Skeletal muscle satellite cell (primary cell): ENCODE results near the gene NTNG1.

Experiments
- H3K27me3 ChIP-seq: 2 replicates; pipeline ENCODE4 v1.7.0; 2013; ENCODE audit warnings: low read length; ENCODE audit not compliant: control insufficient read depth, insufficient read depth
- H3K36me3 ChIP-seq: 2 replicates; pipeline ENCODE4 v1.7.0; 2013; ENCODE audit warnings: mild to moderate bottlenecking, control low read depth, low read length; ENCODE audit not compliant: insufficient read depth
- H3K4me1 ChIP-seq: 2 replicates; pipeline ENCODE4 v1.7.0; 2013; ENCODE audit warnings: low read length; ENCODE audit not compliant: control insufficient read depth, insufficient read depth
- H3K4me2 ChIP-seq: 2 replicates; pipeline ENCODE4 v1.7.0; 2013; ENCODE audit warnings: mild to moderate bottlenecking, low read length
- H3K4me3 ChIP-seq: 2 replicates; pipeline ENCODE4 v1.7.0; 2013; ENCODE audit warnings: low read length
- H3K9ac ChIP-seq: 2 replicates; pipeline ENCODE4 v1.7.0; 2013; ENCODE audit warnings: mild to moderate bottlenecking, low read depth, low read length, moderate library complexity
- H3K9me3 ChIP-seq: replicated peaks from 2 replicates; pipeline ENCODE4 v1.7.0; 2013; ENCODE audit warnings: mild to moderate bottlenecking, control low read depth, low read length

Gene NTNG1

DNA sequence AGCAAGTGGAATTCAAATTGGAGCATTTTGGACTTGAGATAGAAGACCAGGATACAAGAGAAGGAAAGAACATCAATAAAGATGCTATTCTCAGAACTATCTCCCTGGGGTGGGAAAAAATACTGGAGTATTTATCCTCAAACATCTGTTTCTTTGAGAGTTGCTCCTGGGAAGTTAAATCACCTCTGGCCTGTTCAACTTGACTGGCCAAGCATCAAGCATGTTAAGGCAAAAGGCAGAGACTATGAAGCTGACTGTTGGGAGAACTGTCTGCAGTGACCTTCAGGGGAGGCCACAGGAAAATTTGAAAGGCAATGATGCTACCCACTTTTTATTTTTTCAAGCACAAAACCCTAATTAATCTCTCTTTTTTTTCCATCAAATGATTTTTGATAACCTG lies 239.0 kb downstream of the NTNG1 start:
- no peaks in the 10 kb centered on the region for H3K27me3 ChIP-seq
- H3K4me1 ChIP-seq = no peaks in the 10 kb centered on the region
- no peaks in the 10 kb centered on the region for H3K36me3 ChIP-seq
- H3K9me3 ChIP-seq = no peaks in the 10 kb centered on the region
- no peak overlapping the region for H3K4me2 ChIP-seq
- H3K9ac ChIP-seq = no peak overlapping the region
- H3K4me3 ChIP-seq = no peak overlapping the region

DNA sequence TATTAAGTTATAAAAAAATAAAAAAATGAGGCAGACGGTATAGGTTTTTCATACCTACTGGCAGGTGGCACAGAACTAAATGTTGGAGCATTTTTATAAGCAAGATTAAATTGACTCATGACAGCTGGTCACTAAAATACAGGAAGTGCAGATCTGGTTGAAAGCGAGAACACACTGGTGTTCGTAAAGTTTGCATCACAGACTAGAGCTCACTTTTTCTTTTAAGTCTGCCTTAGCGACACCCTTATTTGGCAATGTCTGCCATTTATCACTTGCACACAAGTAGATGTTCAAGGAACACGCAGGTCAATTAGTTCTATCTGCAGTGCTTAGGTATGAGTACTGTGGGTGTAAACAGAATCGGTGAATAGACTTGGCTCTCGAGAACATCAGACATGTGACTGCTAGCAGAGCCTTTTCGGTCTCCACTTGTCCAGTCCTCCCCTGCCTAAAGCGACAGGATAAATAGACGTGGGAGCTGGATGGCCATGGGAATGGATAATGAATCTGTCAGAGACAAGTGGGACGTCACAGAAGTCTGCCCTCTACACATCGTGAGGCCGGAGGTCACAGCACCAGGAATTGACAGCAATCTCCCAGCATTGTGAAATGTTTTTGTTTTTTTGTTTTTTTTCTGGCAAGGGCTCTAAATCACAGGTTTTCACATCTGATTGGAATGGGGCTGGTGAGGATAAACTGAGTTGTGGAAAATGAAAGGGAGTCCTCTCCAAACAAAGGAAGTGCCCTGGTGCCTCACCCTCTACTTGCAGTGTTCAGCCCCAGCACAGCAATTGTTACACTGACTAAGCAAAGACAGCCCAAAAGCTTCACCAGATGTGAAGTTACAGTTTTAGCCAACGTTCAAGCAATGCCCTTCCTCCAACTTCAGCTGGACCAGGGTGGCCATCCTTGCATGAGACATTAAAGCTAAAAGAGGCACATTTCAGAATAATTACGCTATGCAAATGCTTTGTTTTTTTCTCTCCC lies 248.9 kb downstream of the NTNG1 start:
- H3K4me3 ChIP-seq = no peak overlapping the region
- no peaks in the 10 kb centered on the region for H3K27me3 ChIP-seq
- H3K9ac ChIP-seq = no peak overlapping the region
- no peak overlapping the region for H3K4me2 ChIP-seq
- H3K4me1 ChIP-seq = no peaks in the 10 kb centered on the region
- H3K9me3 ChIP-seq = no peaks in the 10 kb centered on the region
- H3K36me3 ChIP-seq = no peaks in the 10 kb centered on the region

DNA sequence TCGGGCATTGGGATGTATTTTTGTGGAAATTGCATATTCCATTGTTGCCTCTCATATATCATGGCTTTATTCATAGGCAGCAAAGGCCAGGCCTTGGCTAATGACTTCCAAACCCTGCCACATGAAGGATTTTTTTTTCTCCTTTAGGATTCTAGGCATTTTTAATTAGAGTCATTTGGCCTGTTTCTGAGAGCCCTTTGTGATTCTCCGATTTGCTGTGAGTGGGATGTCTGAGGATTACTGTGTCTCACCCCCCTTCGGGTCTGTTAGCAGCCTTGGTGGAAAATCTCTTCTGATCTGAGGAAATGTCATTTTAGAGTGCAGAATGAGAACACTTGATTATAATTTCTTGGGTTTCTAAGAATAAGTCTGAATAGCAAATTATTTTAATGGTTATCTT lies 253.5 kb downstream of the NTNG1 start:
- no peak overlapping the region for H3K9ac ChIP-seq
- H3K27me3 ChIP-seq = no peaks in the 10 kb centered on the region
- H3K4me2 ChIP-seq = no peak overlapping the region
- no peaks in the 10 kb centered on the region for H3K36me3 ChIP-seq
- H3K9me3 ChIP-seq = no peaks in the 10 kb centered on the region
- H3K4me1 ChIP-seq = no peaks in the 10 kb centered on the region
- H3K4me3 ChIP-seq = no peak overlapping the region

DNA sequence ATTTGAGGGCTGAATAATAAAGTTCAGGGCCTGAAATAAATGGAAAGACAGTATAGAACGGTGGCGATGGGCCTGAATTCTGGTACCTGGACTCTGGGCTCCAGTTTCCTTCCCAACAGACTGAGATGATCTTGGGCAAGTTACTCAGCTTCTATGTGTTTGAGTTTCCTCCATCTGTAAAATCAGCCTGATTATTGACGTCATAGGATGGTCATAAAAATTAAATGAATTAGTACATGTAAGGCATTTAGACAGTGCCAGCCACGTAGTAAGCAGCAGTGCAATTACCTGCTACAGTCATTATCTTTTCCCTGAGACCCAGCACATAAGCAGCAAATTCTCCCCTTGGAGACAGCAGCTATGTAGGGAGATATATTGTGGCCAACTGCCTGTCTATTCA lies 260.9 kb downstream of the NTNG1 start:
- no peaks in the 10 kb centered on the region for H3K9me3 ChIP-seq
- no peak overlapping the region for H3K4me3 ChIP-seq
- H3K36me3 ChIP-seq = no peaks in the 10 kb centered on the region
- no peak overlapping the region for H3K4me2 ChIP-seq
- H3K27me3 ChIP-seq = no peaks in the 10 kb centered on the region
- no peak overlapping the region for H3K9ac ChIP-seq
- peaks cover 11% of the 10 kb centered on the region for H3K4me1 ChIP-seq

DNA sequence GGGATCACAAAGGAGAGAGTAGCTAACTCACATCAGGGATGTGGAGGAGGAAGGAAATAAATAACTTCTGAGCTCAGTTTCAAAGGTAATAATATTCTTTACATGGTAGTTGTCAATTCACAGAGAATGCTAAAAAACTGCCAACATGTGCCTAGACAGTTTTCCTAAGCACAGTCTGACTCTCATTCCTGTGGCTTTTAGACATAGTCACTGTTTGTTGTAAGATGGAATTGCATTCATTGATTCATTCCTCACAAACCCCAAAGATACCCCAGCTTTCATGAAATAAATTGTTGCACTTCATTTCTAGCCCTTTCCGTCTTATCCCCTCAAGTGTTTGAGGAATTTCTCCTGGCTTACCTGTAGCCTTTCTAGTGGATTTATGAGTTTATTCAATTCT lies 263.9 kb downstream of the NTNG1 start:
- Histone ChIP-seq H3K4me3 (no peak overlapping the region), H3K9me3 (no peaks in the 10 kb centered on the region), H3K4me2 (no peak overlapping the region), H3K36me3 (no peaks in the 10 kb centered on the region), H3K27me3 (no peaks in the 10 kb centered on the region), H3K4me1 (peaks cover 11% of the 10 kb centered on the region), H3K9ac (no peak overlapping the region)

DNA sequence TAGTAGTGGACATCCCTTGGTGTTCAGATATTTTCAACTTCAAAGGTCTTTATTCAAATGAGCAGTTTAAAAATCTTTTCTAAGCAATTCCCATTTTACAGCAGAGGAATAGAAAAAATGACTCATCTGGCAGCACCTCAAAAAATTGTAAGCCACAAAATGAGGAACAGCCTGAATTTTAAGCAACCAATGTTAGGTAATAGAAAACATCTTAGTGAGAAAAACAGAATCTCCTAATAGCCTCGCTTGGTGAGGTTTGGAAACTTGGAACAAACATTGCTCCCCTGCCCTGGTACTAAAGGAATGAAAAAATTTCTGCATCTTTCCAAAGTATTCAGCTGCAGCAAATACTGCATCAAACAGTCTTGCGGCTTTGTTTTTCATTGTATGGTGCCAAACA lies 264.4 kb downstream of the NTNG1 start:
- no peaks in the 10 kb centered on the region for H3K36me3 ChIP-seq
- no peaks in the 10 kb centered on the region for H3K9me3 ChIP-seq
- H3K4me1 ChIP-seq = peaks cover 11% of the 10 kb centered on the region
- no peak overlapping the region for H3K9ac ChIP-seq
- H3K4me2 ChIP-seq = no peak overlapping the region
- no peak overlapping the region for H3K4me3 ChIP-seq
- no peaks in the 10 kb centered on the region for H3K27me3 ChIP-seq

DNA sequence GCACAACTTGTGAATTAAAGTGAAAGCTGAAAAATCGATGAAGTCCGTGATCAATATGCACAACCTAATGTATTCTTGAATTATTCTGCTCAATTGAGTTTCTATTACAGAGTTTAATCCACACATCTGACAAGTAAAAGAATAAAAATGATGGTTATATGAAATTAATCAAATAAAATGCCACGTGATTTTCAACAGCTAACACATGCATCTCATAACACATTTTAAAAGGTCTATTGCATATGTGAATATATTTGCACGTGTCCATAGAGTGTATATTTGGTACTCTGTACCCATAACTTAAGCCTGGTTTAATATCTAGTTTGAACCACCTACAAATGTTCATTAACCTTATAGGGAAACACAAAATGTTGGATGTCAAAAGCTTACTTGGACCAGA lies 266.2 kb downstream of the NTNG1 start:
- Histone ChIP-seq H3K27me3 (no peaks in the 10 kb centered on the region), H3K9me3 (no peaks in the 10 kb centered on the region), H3K4me3 (no peak overlapping the region), H3K4me2 (no peak overlapping the region), H3K36me3 (no peaks in the 10 kb centered on the region), H3K4me1 (peaks cover 11% of the 10 kb centered on the region), H3K9ac (no peak overlapping the region)

DNA sequence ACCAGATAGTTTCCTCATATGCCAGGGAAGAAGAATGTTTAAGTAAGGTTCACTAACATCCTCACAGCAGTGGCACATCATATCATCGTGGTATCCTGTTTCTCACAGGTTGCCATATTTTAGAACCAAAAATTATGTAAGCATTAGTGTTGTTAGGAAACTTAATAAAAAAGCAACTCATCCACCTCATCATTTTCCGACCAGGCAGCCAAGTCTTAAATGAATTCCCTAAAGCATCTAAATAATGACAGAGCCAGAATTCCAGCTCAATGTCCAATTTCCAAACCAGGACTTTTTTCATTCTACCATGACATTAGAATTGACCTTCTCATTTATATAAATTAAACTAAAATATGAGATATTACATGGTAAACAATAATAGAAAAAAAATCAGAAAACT lies 272.7 kb downstream of the NTNG1 start:
- no peak overlapping the region for H3K4me2 ChIP-seq
- no peaks in the 10 kb centered on the region for H3K27me3 ChIP-seq
- no peaks in the 10 kb centered on the region for H3K4me1 ChIP-seq
- no peaks in the 10 kb centered on the region for H3K9me3 ChIP-seq
- no peak overlapping the region for H3K4me3 ChIP-seq
- no peak overlapping the region for H3K9ac ChIP-seq
- H3K36me3 ChIP-seq = no peaks in the 10 kb centered on the region

DNA sequence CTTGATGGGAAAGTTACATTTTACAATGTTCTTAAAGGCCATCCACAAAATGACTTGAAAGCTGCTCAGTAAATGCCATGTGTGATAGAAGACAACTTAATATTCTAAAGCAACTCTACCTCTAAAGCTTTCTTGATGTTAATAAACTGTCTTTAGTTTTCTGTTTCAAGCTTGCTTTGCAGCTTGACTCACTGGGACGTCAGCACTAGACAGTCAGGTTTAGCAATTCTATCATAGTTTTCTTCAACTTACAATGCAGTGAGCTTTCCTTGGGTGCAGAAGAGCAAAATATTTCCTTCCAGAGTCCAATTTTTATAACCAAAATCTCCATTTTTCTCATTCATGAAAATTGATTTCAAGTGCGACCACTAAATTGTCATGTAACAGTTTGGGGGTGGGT lies 273.1 kb downstream of the NTNG1 start:
- Histone ChIP-seq H3K36me3 (no peaks in the 10 kb centered on the region), H3K9me3 (no peaks in the 10 kb centered on the region), H3K4me3 (no peak overlapping the region), H3K4me2 (no peak overlapping the region), H3K27me3 (no peaks in the 10 kb centered on the region), H3K4me1 (no peaks in the 10 kb centered on the region), H3K9ac (no peak overlapping the region)

DNA sequence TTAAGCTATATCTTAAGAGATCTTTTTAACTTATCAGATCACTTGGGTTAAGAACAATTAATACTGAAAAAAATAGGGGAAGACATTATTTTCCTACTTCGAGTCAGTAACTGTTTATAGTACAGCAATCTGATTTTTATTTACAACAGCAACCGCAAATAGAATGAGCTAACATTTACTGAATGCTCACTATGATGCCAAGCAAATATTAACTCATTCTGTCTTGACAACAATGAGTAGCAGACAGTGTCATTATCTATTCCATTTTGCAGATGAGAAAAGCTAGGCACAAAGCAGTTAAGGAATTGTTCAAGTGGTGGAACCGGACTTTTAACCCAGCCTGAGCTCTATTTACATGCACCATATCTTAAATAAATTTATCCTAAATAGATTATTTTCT lies 273.7 kb downstream of the NTNG1 start:
- H3K4me3 ChIP-seq = no peak overlapping the region
- H3K4me2 ChIP-seq = no peak overlapping the region
- H3K36me3 ChIP-seq = no peaks in the 10 kb centered on the region
- H3K9ac ChIP-seq = no peak overlapping the region
- H3K9me3 ChIP-seq = no peaks in the 10 kb centered on the region
- no peaks in the 10 kb centered on the region for H3K4me1 ChIP-seq
- H3K27me3 ChIP-seq = no peaks in the 10 kb centered on the region

DNA sequence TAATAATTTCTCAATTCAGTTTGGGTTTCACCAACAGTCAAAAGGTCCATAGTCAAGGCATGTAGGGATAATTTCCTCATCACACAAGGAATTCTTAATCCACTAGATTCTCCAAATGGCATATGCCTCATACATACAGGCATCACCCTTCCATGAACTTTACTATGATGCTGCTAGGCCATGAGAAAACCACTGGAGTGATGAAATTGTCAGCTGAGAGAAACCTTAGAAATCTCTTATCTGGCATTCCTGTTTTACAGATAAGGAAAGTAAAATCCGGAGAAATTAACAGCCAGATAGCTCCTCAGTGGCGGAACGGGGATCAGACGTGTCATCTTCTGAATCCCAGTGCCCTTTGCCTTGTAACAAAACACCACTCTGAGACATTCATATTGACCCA lies 274.4 kb downstream of the NTNG1 start:
- no peak overlapping the region for H3K9ac ChIP-seq
- H3K4me1 ChIP-seq = no peaks in the 10 kb centered on the region
- no peak overlapping the region for H3K4me2 ChIP-seq
- H3K4me3 ChIP-seq = no peak overlapping the region
- H3K36me3 ChIP-seq = no peaks in the 10 kb centered on the region
- no peaks in the 10 kb centered on the region for H3K9me3 ChIP-seq
- no peaks in the 10 kb centered on the region for H3K27me3 ChIP-seq

DNA sequence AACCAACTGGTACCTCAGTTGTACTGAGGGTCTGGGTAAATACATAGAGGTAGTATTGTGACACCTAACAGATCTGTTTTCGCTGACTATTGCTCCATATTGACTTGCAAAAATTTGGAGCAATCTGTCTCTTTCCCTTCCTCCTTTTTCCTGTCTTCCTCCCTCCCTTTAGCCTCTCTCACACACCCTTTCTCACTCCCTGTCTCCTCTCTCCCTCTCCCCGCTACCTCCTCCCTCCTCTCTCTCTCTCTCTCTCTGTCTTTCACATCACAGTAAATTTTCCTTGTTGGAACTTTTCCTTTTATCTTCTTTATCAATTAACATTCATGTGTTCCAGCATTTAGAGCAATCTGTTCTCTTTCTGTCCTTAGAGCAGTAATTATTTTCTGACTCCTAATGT lies 278.2 kb downstream of the NTNG1 start:
- no peak overlapping the region for H3K4me3 ChIP-seq
- H3K36me3 ChIP-seq = no peaks in the 10 kb centered on the region
- H3K27me3 ChIP-seq = no peaks in the 10 kb centered on the region
- H3K4me2 ChIP-seq = no peak overlapping the region
- H3K9me3 ChIP-seq = no peaks in the 10 kb centered on the region
- peaks cover 7% of the 10 kb centered on the region for H3K4me1 ChIP-seq
- no peak overlapping the region for H3K9ac ChIP-seq
